ENCODE measurements around the gene PTPN20.

- TF ChIP-seq CTCF (IDR thresholded peaks at IDR 0.05) = no peak
- TF ChIP-seq EP300 (IDR thresholded peaks at IDR 0.05) = no peak
- TF ChIP-seq POLR2A (IDR thresholded peaks at IDR 0.05) = no peak
Measured at GRCh38 chr10:47015404-47015803, 104.2 kb downstream of the PTPN20 start.
